Adrenal gland (tissue), 12 donors: ENCODE data around the gene CLMN. TPM values are rescaled to one million over a fixed set of nuclear protein-coding genes. Genes with fewer than 3 reads are reported as not detected.

Experiments
- DNase-seq, 7 donors: peaks; one replicate each; pipeline ENCODE4 v3.0.0-alpha.2; 2019 to 2020
- H3K27ac ChIP-seq, 5 donors: fragments of 200-600 bp; sonication (generic) in 4 of 5; 1 replicate in 3 of 5; 2 replicates in 2 of 5; pipeline versions ENCODE4 v1.5.1 to v1.8.0; 2016 to 2020; ENCODE audit warnings: mild to moderate bottlenecking in 1 of 5
- H3K27me3 ChIP-seq: fragments of 200-600 bp; 2 replicates; pipeline ENCODE4 v1.8.0; 2021
- H3K36me3 ChIP-seq, 2 donors: fragments of 200-600 bp; replicated peaks in 1 of 2; 1 replicate in 1 of 2; 2 replicates in 1 of 2; pipeline versions ENCODE4 v1.5.1 to v1.8.0; 2018 to 2022
- H3K4me1 ChIP-seq, 2 donors: fragments of 200-600 bp; replicated peaks in 1 of 2; 1 replicate in 1 of 2; 2 replicates in 1 of 2; pipeline versions ENCODE4 v1.5.1 to v1.8.0; 2018 to 2021
- H3K4me3 ChIP-seq, 4 donors: fragments of 200-600 bp; sonication (generic) in 3 of 4; one replicate each; pipeline ENCODE4 v1.5.1; 2016 to 2018
- H3K9me3 ChIP-seq, 3 donors: fragments of 200-600 bp; sonication (generic) in 1 of 3; replicated peaks in 1 of 3; 1 replicate in 2 of 3; 2 replicates in 1 of 3; pipeline versions ENCODE4 v1.5.1 to v1.8.0; 2016 to 2021
- POLR2A ChIP-seq, 2 donors: fragments of 450-650 bp; IDR thresholded peaks; one replicate each; pipeline ENCODE4 v1.6.1; 2017; ENCODE audit warnings: antibody characterized with exemption in 2 of 2, mild to moderate bottlenecking in 2 of 2, moderate library complexity in 1 of 2
- WGBS, 4 donors: extraction: QIAGEN DNeasy Blood & Tissue Kit in 2 of 4; methylation state at CpG; one replicate each; pipeline versions ENCODE4 v1.1.5 to v1.1.7; 2013 to 2017; 5-methylcytosine and 5-hydroxymethylcytosine counted together
- intact Hi-C, 2 donors: fragments of 100-400 bp; cut with DNase I; formaldehyde crosslinking; loops; one replicate each; pipeline versions ENCODE4 v1.14.1 to v1.15.0; 2022 to 2023
- polyA plus RNA-seq, 3 donors: library from polyadenylated mRNA; stranded (reverse); fragments of 200-250 nt in 2 of 3; fragments of 350-450 nt in 1 of 3; fragmentation: Illumina TruSeq in 1 of 3; extraction: RNeasy Lipid Tissue Mini Kit (QIAGEN cat#74804) in 1 of 3; gene quantifications; one replicate each; pipeline ENCODE4 v1.2.3, GENCODE V29; 2013 to 2014
- total RNA-seq, 9 donors: library from RNA; depleted of rRNA in 4 of 9; stranded (reverse); fragments of >200 nt in 4 of 9; fragments of 120-200 nt in 1 of 9; fragmentation: NEBNext Ultra II Directional in 1 of 9; extraction: Animal tissue kit (Norgen Biotek cat#: 25700) in 1 of 9; gene quantifications; one replicate each; pipeline versions ENCODE4 v1.1.0 to v1.2.4, GENCODE V29; 2013 to 2023
- TF ChIP-seq, protein P1 (sequence below), 6 experiments: fragments of 450-650 bp in 4 of 6; fragments of 200-600 bp in 2 of 6; sonication (generic) in 1 of 6; IDR thresholded peaks; 1 replicate in 5 of 6; 2 replicates in 1 of 6; pipeline versions ENCODE4 v1.5.1 to v1.8.0; 2016 to 2021; ENCODE audit warnings: antibody characterized with exemption in 6 of 6, mild to moderate bottlenecking in 2 of 6, moderate library complexity in 1 of 6
- donor health status: healthy with polysubstance abuse.
- donor health status: Bipolar disorder and iron deficiency.
- donor health status: DM: yes; HTN: yes; CAD: no.
- donor health status: DM: no; HTN: no; CAD: no.
- donor health status: DM: no; HTN: no; CAD: no.
- donor health status: DM: yes; HTN: yes; CAD: no.

Gene CLMN
- total and polyA plus RNA-seq, 12 donors, result 2.7 to 9.5 (median 4.9) TPM

DNA sequence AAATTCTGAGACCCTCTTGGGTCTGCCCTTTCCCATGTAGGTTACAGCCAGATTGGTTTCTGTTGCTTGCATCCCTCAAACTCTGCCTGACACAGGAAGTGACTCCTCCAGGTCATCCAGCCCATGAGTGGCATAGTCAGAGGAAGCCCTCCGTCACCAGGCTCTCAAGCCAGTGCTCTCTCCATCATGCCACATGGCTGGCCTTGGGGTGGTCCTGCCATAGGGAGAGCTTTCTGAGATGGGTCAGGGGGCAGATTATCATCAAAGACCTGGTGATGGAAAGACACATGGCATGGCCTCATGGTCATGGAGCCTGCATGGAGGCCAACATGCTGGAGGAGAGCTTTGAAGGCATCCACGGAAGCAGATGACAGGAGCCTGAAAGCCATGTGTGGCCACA, 15.4 kb upstream of the CLMN start:
- no peak overlapping the region for H3K27ac ChIP-seq
- 86 to 94% (median 92%) methylated on average over 2 of the region's 2 CpGs for WGBS, 4 donors
- intact Hi-C loops, result no loop called here
- H3K9me3 ChIP-seq, result no peaks in the 10 kb centered on the region
- H3K36me3 ChIP-seq, result no peaks in the 10 kb centered on the region
- H3K4me3 ChIP-seq, result no peak overlapping the region
- no peak for DNase-seq
- TF ChIP-seq POLR2A (IDR thresholded peaks at IDR 0.05), result no peak
- TF ChIP-seq, protein P1, sequence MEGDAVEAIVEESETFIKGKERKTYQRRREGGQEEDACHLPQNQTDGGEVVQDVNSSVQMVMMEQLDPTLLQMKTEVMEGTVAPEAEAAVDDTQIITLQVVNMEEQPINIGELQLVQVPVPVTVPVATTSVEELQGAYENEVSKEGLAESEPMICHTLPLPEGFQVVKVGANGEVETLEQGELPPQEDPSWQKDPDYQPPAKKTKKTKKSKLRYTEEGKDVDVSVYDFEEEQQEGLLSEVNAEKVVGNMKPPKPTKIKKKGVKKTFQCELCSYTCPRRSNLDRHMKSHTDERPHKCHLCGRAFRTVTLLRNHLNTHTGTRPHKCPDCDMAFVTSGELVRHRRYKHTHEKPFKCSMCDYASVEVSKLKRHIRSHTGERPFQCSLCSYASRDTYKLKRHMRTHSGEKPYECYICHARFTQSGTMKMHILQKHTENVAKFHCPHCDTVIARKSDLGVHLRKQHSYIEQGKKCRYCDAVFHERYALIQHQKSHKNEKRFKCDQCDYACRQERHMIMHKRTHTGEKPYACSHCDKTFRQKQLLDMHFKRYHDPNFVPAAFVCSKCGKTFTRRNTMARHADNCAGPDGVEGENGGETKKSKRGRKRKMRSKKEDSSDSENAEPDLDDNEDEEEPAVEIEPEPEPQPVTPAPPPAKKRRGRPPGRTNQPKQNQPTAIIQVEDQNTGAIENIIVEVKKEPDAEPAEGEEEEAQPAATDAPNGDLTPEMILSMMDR (IDR thresholded peaks at IDR 0.05), result no peak
- H3K27me3 ChIP-seq, result no peaks in the 10 kb centered on the region
- H3K4me1 ChIP-seq, result no peaks in the 10 kb centered on the region

DNA sequence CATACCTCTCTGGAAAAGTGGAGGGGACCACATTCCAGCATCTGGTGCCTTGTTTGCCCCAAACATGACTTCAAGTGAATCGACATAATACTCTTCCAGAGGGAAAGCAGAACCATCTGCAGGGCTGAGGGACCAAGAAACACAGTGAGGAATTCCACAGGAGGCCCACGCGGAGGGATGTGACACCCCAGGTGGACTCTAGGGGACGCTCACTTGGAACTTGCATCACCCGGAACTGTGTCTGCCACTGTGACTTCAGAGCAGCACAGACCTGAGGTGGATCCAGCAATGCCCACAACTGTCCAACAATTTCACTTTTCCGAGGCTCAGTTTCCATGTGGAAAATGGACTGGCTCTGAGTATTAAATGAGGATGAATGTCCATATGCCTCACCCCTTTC, 14.3 kb upstream of the CLMN start:
- DNase-seq, result no peak
- intact Hi-C loops, result no loop called here
- no peak for TF ChIP-seq POLR2A (IDR thresholded peaks at IDR 0.05)
- TF ChIP-seq, protein P1 (IDR thresholded peaks at IDR 0.05), result no peak
- WGBS, 4 donors, result 75 to 82% (median 80%) methylated on average over 6 of the region's 6 CpGs
- no peaks in the 10 kb centered on the region for H3K27me3 ChIP-seq
- no peaks in the 10 kb centered on the region for H3K9me3 ChIP-seq
- H3K4me3 ChIP-seq, result no peak overlapping the region
- H3K27ac ChIP-seq, result no peak overlapping the region
- no peaks in the 10 kb centered on the region for H3K36me3 ChIP-seq
- no peaks in the 10 kb centered on the region for H3K4me1 ChIP-seq

DNA sequence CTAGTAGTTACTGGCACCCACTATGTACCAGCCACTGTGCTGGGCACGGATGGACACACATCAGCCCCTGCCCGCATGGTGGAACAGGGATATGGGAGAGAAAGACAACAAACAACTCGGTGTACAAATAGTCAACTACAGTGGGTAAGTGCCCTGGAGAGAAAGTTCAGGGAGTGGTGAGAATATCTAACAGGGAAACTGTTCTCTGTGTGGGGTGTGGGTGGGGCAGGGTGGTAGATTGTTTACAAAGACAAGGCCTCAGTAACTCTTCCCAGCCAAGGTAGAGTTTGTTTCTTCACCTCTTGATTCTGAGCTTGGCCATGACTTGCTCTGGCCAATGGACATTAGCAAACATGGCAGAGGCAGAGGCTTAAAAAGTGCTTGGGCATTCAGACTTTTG, 12.9 kb upstream of the CLMN start:
- no peaks in the 10 kb centered on the region for H3K4me1 ChIP-seq
- no peak for DNase-seq

DNA sequence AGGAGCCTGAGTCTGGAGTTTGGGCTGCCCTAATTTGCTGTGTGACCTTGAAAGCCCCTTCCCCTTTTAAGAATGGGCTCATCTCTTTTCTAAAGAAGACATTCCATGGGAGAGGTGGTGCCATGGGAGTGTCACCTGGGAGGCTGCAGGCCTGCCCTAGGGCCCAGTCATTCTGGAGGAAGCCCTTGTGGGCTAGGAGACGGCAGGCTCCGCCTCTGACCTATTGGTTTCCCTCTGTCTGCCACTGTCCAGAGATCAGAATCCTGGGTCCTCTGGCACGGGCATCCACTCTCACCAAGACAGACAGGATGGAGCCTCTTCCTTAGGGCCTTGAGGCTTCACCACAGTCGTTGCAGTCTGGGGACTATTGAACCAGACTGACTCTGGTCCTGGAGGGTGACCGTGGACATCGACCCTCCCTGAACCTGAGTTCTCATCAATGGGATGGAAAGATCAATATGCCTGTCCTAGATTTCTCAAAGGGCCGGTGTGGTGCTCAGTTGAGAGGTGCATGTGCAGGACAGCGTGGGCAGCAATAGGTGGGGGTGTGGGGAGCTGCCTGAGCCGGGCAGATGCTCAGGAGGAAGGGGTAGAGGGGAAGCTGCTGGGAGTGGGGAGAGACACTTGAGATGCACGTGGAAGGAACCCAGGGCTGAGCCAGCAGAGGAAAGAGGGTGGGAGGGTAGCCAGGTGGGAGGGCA, 12.2 kb upstream of the CLMN start:
- 82 to 88% (median 86%) methylated on average over 8 to 10 of the region's 10 CpGs for WGBS, 4 donors
- no peak overlapping the region for H3K4me3 ChIP-seq
- H3K4me1 ChIP-seq, result no peaks in the 10 kb centered on the region
- H3K9me3 ChIP-seq, result no peaks in the 10 kb centered on the region
- H3K36me3 ChIP-seq, result no peaks in the 10 kb centered on the region
- intact Hi-C loops, result no loop called here
- no peak overlapping the region for H3K27ac ChIP-seq
- DNase-seq, result no peak
- no peaks in the 10 kb centered on the region for H3K27me3 ChIP-seq
- no peak for TF ChIP-seq POLR2A (IDR thresholded peaks at IDR 0.05)
- TF ChIP-seq, protein P1 (IDR thresholded peaks at IDR 0.05), result no peak

More for the DNA sequence above, 12.9 kb upstream of the CLMN start:
- intact Hi-C loops, result no loop called here
- H3K27ac ChIP-seq, result no peak overlapping the region
- no peaks in the 10 kb centered on the region for H3K9me3 ChIP-seq
- H3K36me3 ChIP-seq, result no peaks in the 10 kb centered on the region
- WGBS, 4 donors, result 84 to 93% (median 89%) methylated on average over 3 of the region's 3 CpGs
- no peaks in the 10 kb centered on the region for H3K27me3 ChIP-seq
- no peak overlapping the region for H3K4me3 ChIP-seq
- TF ChIP-seq, protein P1 (IDR thresholded peaks at IDR 0.05), result no peak
- no peak for TF ChIP-seq POLR2A (IDR thresholded peaks at IDR 0.05)
